T follicular helper cell (primary cell): Measurements from ENCODE around the gene ZBTB7B.
"Not testable (repeated sequence)": the region's sequence is repeated elsewhere in the genome, so short reads cannot be mapped to it uniquely, and the experiment has no call there.

Experiments
- DNase-seq: peaks from one replicate; pipeline ENCODE4 v3.0.0-alpha.2; 2020; ENCODE audit warnings: low read depth

ZBTB7B gene

DNA sequence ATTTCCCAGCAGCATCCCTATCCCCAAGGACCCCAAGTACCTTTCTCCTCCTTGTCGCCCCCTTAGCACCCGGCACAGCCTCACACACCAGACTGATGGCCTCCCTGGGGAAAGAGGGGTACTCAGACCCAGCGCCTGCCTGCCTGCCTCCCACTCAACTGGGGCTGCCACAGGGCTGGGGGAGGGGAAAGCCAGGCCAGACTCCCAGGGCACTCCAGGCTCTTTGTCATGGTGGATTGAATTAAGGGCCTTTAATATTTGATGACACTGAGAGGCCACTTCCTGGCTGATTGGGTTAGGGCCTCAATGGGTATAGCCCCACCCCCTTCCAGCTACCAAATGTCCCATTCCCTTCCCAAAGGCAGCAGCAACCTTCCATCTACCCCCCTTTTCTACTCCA lies 33.9 kb upstream of the ZBTB7B start:
- no peak for DNase-seq

- DNase-seq: no peak
Observed at GRCh38 chr1:154969246-154969645, 33.4 kb upstream of the ZBTB7B start.

- no peak for DNase-seq
Observed at GRCh38 chr1:154969860-154970452, 32.6 kb upstream of the ZBTB7B start.

- DNase-seq: no peak
Observed at GRCh38 chr1:154970631-154971340, 31.8 kb upstream of the ZBTB7B start, which contains the start of gene SHC1. Gene SHC1, minus strand, starts transcription at chr1:154970747. Its CDS starts 221 bp downstream, at chr1:154970526.

DNA sequence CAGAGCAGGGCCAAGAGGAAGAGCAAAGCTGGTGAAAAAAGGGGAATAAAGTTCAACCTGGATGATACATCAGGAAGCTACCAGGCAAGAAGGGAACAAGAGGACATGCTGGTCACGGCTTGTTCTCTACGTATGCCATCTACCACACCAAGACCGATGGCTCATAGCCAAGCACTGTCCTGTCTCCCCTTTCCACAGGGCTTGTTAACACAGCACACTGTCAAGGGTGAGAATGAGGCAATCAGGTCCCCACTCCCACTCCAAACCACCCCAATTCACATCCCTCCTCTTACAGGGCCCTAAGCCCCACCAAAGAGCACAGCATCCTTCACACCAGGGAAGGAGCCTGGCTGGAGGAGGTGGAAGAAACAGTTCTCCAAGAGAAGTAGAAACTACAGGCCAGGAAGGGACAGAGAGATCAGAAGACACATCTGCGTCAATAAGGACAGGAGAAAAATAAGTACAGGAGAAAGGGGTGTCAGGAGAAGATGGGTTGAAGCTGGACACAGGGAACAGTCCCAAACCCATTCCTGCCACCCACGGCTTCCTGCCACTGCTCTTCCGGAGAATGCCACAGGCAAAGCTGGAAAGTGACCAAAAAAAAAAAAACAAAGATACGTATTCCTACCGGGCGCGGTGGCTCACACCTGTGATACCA lies 31.1 kb upstream of the ZBTB7B start:
- no peak for DNase-seq

DNA sequence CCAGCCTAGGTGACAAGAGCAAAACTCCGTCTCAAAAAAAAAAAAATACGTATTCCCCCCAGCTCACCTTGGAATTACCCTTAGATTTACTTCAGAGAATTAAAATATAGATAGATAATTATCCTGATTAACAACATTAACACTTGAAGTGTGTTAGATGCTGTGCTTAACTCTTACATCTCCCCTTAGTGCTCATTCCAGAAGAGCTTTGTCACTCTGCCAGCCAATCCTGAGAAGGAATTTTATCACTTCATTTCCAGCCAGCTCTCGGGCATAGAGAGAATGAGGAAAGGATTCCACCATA lies 30.4 kb upstream of the ZBTB7B start:
- DNase-seq: no peak

GRCh38 chr1:154972517-154973343 lies 29.9 kb upstream of the ZBTB7B start:
- no peak for DNase-seq

DNA sequence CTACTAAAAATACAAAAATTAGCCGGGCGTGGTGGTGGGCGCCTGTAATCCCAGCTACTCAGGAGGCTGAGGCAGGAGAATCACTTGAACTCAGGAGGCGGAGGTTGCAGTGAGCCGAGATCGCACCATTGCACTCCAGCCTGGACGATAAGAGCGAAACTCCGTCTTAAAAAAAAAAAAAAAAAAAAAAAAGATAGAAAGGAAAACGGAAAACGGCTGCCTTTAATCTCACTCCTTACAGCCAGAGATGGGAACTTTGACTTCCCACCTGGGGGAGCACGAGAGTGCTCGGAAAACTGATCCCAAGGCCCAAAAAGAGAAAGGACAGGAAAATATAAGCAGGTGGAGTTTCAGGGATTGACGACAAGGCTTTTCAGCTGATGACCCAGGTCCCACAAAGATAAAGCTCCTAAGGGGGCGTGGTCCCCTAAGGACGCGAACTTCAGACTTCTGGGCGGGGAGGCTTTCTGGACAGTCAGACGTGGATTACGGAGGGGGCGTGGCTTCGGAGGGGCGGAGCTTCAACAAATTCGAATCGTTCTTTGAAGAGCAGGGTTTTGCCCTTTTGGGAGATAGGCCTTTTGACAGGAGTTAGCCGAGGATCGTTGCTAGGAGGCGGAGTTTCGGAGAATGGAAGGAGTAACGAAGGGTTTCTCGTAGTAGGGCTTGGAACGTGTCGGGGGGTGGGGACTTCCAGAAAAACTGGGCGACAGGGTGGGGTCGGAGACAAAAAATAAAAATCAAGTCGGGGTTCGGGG lies 29.1 kb upstream of the ZBTB7B start:
- DNase-seq: peak; percentile 86

DNA sequence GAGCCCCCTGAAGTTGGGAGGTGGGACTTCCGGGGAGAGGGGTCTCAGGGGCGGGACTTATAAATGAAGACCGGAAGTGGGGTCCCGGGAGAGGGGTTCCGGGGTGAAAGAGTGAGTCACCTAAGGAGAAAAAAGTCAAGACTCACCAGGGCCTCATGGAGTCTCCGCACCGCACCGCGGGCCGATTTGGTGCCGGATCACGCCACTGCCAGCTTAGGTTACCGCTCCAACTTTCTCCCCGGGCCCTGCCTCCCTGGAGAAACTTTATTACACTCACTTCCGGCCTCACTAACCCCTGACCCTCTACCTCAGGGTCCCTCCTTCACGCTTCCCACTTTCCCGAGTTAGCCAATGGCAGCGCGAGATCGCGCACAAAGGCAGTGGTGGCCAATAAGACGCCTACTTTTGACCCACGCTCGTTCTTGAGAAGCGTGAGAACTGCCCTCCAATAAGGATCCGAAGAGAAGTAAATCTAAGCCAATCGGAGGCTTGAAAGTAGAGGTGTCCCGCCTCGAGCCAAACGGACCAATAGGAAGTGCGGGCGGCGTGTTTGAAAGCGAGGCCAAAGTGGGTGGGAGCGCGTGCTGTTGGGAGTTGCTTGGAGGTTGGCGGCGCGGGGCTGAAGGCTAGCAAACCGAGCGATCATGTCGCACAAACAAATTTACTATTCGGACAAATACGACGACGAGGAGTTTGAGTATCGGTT lies 28.3 kb upstream of the ZBTB7B start, which contains the start of gene CKS1B:
Gene CKS1B (plus strand): TSS at position 580 of the 706 bp plus-strand sequence. CDS start 65 bp downstream, at position 645.
- DNase-seq: peak; percentile 95

DNA sequence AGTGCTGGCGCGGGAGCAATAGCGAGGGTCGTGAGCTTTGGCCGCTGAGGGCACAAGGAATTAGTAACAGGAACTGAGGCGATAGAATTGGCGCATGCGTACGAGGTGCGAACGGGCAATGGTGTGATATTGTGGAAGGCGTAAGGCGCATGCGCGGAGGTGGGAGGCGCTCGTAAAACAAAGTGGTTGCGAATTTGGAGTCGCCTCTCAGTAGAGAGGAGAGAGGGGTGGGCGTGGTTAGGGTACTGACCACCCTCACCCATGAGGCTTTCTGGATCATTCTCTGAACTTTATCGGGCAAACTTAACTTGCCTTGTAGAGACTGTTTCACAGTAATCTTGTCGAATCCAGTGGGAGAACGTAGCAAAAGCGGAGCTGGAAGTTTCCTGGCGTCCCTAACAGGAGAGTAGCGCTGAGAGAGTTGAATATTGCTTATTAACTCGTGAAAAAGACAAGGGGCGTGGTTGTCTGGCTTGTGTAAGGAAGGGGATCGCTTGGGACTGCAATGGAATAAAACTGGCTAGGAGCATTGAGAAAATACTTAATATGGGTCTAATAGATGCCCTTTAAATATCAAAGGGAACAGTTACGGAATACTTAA lies 27.7 kb upstream of the ZBTB7B start:
- DNase-seq: peak; percentile 90

- peak; percentile 17 for DNase-seq
Observed at GRCh38 chr1:154975409-154976059, 27.1 kb upstream of the ZBTB7B start.

DNA sequence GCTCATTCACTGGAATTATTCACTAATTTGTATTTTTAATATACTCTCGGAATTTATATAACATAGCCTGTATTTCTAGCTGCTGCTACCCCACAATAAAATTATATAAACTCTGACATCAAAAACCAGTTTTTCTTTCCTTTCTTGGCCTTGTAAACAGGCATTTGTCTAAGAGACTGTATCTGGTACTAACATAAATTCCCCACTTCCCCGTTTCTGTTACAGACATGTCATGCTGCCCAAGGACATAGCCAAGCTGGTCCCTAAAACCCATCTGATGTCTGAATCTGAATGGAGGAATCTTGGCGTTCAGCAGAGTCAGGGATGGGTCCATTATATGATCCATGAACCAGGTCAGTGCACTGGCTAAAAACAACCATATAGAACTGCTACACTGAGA lies 24.8 kb upstream of the ZBTB7B start:
- DNase-seq: not testable (repeated sequence)

DNA sequence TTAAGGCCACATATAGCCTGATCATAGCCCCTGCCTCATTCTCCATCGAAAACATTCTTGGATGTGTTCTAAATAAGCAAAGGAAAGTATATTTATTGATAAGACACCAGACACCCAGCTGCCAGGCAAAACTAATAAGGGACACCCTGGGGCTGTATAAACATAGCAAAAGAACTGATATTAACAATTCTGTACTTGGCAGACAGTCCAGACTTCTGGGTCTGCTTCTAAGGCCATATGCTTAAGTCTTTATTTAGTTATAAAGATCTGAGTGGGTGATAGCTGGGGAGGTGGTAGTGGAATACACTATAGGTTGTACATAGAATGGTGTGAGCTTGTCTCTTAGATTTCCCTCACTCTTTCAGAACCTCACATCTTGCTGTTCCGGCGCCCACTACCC lies 24.2 kb upstream of the ZBTB7B start:
- DNase-seq: no peak

GRCh38 chr1:154982341-154982740 lies 20.3 kb upstream of the ZBTB7B start:
- DNase-seq: no peak

- peak; percentile 93 for DNase-seq
Observed at GRCh38 chr1:154982897-154983648, 19.5 kb upstream of the ZBTB7B start, which contains the start of gene FLAD1. Gene FLAD1, plus strand, starts transcription at chr1:154983344. Its CDS starts 351 bp downstream, at chr1:154983695.

DNA sequence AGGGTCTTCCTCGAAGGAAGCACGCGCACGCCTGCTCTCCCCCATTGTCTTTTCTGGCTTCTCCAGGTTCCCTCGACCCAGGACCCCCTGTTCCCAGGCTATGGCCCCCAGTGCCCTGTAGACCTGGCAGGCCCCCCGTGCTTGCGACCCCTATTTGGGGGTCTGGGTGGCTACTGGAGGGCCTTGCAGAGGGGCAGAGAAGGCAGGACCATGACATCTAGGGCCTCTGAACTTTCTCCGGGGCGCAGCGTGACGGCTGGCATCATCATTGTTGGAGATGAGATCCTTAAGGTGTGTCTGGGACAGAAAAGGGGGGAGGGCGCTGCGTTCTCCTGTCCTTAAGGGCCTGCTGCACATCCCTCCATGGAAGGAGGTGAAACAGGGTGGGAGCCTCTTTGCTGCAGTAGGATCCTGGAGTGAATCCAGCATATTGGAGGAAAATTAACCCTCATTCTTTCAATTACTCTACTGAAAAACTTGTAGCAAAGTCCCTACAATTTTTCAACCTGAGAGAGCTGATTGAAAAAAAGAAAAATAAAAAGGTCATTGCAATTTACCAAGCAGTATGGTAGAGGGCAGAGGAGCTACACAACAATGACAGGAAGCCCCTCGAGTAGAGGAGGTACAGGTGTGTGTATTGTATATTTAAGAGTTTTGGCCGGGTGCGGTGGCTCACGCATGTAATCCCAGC lies 18.7 kb upstream of the ZBTB7B start:
- DNase-seq: no peak

- not testable (repeated sequence) for DNase-seq
Observed at GRCh38 chr1:154986736-154987135, 15.9 kb upstream of the ZBTB7B start.

DNA sequence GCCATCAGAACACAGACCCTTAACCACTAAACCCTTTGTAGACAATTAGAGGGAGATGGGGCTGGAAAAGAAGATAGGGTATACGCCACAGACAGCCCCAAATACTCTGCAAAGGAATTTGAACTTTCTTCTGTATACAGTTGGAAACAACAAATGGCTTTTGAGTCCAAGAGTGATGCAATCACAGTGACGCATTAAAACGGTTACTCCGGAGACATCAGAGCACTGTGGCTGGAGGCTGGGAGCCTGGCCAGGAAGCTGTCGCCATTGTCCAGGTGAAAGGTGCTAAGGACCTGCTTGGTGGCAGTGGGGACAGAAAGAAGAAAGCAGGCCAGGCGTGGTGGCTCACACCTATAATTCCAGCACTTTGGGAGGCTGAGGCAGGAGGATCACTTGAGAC lies 15.3 kb upstream of the ZBTB7B start:
- DNase-seq: no peak
